GM23338 (cell line): ENCODE results near the gene ALDH1A1. TPM values are rescaled to one million over a fixed set of nuclear protein-coding genes. Genes with fewer than 3 reads are reported as not detected.

Experiments
- ATAC-seq: fragments of 200-7000 bp; cut with Tn5 transposase; 3 replicates; pipeline ENCODE4 v1.9.1; 2020
- DNase-seq: peaks from one replicate; pipeline ENCODE4 v3.0.0-alpha.2; 2015; ENCODE audit warnings: low spot score
- H2AFZ ChIP-seq: fragments of 200-600 bp; sonication (generic); 2 replicates; pipeline ENCODE4 v1.8.0; 2016; ENCODE audit warnings: antibody characterized with exemption, mild to moderate bottlenecking, moderate library complexity
- H3F3A ChIP-seq: fragments of 200-600 bp; sonication (generic); replicated peaks from 2 replicates; pipeline ENCODE4 v1.8.0; 2017; ENCODE audit warnings: antibody characterized with exemption, mixed run types, low read depth
- H3K27ac ChIP-seq: fragments of 200-600 bp; sonication (generic); 2 replicates; pipeline ENCODE4 v1.6.1; 2016; ENCODE audit warnings: low read depth
- H3K27me3 ChIP-seq: fragments of 200-600 bp; sonication (generic); 2 replicates; pipeline ENCODE4 v1.8.0; 2016; ENCODE audit warnings: mild to moderate bottlenecking, mixed run types, moderate library complexity; ENCODE audit not compliant: insufficient read depth
- H3K36me3 ChIP-seq: fragments of 200-600 bp; sonication (generic); 2 replicates; pipeline ENCODE4 v1.8.0; 2016; ENCODE audit warnings: mild to moderate bottlenecking; ENCODE audit not compliant: insufficient read depth
- H3K4me1 ChIP-seq: fragments of 200-600 bp; sonication (generic); 2 replicates; pipeline ENCODE4 v1.8.0; 2016; ENCODE audit warnings: mild to moderate bottlenecking, moderate library complexity; ENCODE audit not compliant: insufficient read depth
- H3K4me2 ChIP-seq: fragments of 200-600 bp; sonication (generic); 2 replicates; pipeline ENCODE4 v1.7.1; 2017; ENCODE audit warnings: mixed run types
- H3K4me3 ChIP-seq: fragments of 200-600 bp; sonication (generic); 2 replicates; pipeline ENCODE4 v1.6.1; 2016; ENCODE audit warnings: mixed run types
- H3K79me2 ChIP-seq: fragments of 200-600 bp; sonication (generic); replicated peaks from 2 replicates; pipeline ENCODE4 v1.8.0; 2017; ENCODE audit warnings: mild to moderate bottlenecking; ENCODE audit not compliant: insufficient read depth
- H3K9me2 ChIP-seq: fragments of 200-600 bp; sonication (generic); 2 replicates; pipeline ENCODE4 v1.8.0; 2017; ENCODE audit not compliant: insufficient read depth
- H4K20me1 ChIP-seq: fragments of 200-600 bp; sonication (generic); replicated peaks from 2 replicates; pipeline ENCODE4 v1.8.0; 2017; ENCODE audit warnings: mild to moderate bottlenecking; ENCODE audit not compliant: insufficient read depth
- H3K27ac Mint-ChIP-seq: 2 replicates; pipeline ENCODE4 v1.8.0; 2020; ENCODE audit warnings: inconsistent platforms, mild to moderate bottlenecking, moderate library complexity, mixed read lengths
- H3K27me3 Mint-ChIP-seq: 3 replicates; pipeline ENCODE4 v1.8.0; 2022; ENCODE audit warnings: low read depth, mild to moderate bottlenecking, moderate library complexity, mixed read lengths, inconsistent platforms; ENCODE audit not compliant: insufficient read depth, poor library complexity
- H3K36me3 Mint-ChIP-seq: 3 replicates; pipeline ENCODE4 v1.8.0; 2021; ENCODE audit warnings: low read depth, mild to moderate bottlenecking, inconsistent platforms, moderate library complexity, mixed read lengths
- H3K4me1 Mint-ChIP-seq: 3 replicates; pipeline ENCODE4 v1.8.0; 2020; ENCODE audit warnings: mild to moderate bottlenecking, inconsistent platforms, mixed read lengths
- H3K4me3 Mint-ChIP-seq: 3 replicates; pipeline ENCODE4 v1.8.0; 2021; ENCODE audit warnings: moderate library complexity, mild to moderate bottlenecking, inconsistent platforms, mixed read lengths
- H3K9me3 Mint-ChIP-seq: 3 replicates; pipeline ENCODE4 v1.8.0; 2020; ENCODE audit warnings: moderate library complexity, mild to moderate bottlenecking, inconsistent platforms, mixed read lengths
- CREB1 ChIP-seq: fragments of 250-450 bp; sonication (Bioruptor Pico); IDR thresholded peaks from 2 replicates; pipeline ENCODE4 v1.5.0; 2020; ENCODE audit warnings: low read depth, mild to moderate bottlenecking, moderate library complexity
- CTCF ChIP-seq, 2 experiments: fragments of 200-600 bp in 1 of 2; sonication (generic) in 1 of 2; conservative IDR thresholded peaks; 2 replicates each; pipeline versions ENCODE4 v1.5.1 to v1.6.1; 2016 to 2017; ENCODE audit warnings: antibody characterized with exemption in 2 of 2, low read depth in 2 of 2, mild to moderate bottlenecking in 2 of 2, moderate library complexity in 1 of 2
- EZH2 ChIP-seq: fragments of 200-600 bp; sonication (generic); IDR thresholded peaks from one replicate; pipeline ENCODE4 v1.8.0; 2017; ENCODE audit warnings: antibody characterized with exemption, mild to moderate bottlenecking, low read depth; ENCODE audit not compliant: unreplicated experiment
- EZH2phosphoT487 ChIP-seq: fragments of 200-600 bp; sonication (generic); IDR thresholded peaks from one replicate; pipeline ENCODE4 v1.8.1; 2018; ENCODE audit warnings: antibody characterized with exemption; ENCODE audit not compliant: unreplicated experiment
- JUNB ChIP-seq: IDR thresholded peaks from one replicate; pipeline ENCODE4 v1.6.1; 2016; ENCODE audit warnings: antibody characterized with exemption; ENCODE audit not compliant: unreplicated experiment
- NANOG ChIP-seq: IDR thresholded peaks from 2 replicates; pipeline ENCODE4 v1.6.1; 2016; ENCODE audit warnings: antibody characterized with exemption, borderline replicate concordance
- POLR2AphosphoS5 ChIP-seq: IDR thresholded peaks from 2 replicates; pipeline ENCODE4 v1.6.1; 2016; ENCODE audit warnings: antibody characterized with exemption, low read depth
- STAT1 ChIP-seq: IDR thresholded peaks from one replicate; pipeline ENCODE4 v1.6.1; 2016; ENCODE audit warnings: antibody characterized with exemption; ENCODE audit not compliant: unreplicated experiment
- ZNF114 ChIP-seq: fragments of 250-450 bp; sonication (Bioruptor Pico); IDR thresholded peaks from 2 replicates; pipeline ENCODE4 v1.5.0; 2020; ENCODE audit warnings: mild to moderate bottlenecking, moderate library complexity
- ZNF331 ChIP-seq: fragments of 250-450 bp; sonication (Bioruptor Pico); IDR thresholded peaks from 2 replicates; pipeline ENCODE4 v1.5.0; 2020; ENCODE audit warnings: low read depth, mild to moderate bottlenecking, moderate library complexity
- polyA plus RNA-seq: library from polyadenylated mRNA; unstranded; fragments of >200 nt; fragmentation: Nextera tagmentation; extraction: Ambion mirVana; gene quantifications from 2 replicates; pipeline ENCODE4 v1.2.1, GENCODE V29; 2016
- total RNA-seq: library from RNA; depleted of rRNA; stranded (reverse); fragments of >200 nt; shearing (Covaris generic); gene quantifications from 2 replicates; pipeline ENCODE4 v1.2.3, GENCODE V29; 2014
- TF ChIP-seq, protein P1 (sequence below): IDR thresholded peaks from one replicate; pipeline ENCODE4 v1.6.1; 2018; ENCODE audit warnings: antibody characterized with exemption; ENCODE audit not compliant: unreplicated experiment
- TF ChIP-seq, protein P2 (sequence below): IDR thresholded peaks from 2 replicates; pipeline ENCODE4 v1.6.1; 2016; ENCODE audit warnings: antibody characterized with exemption
- TF ChIP-seq, protein P3 (sequence below): fragments of 250-450 bp; sonication (Bioruptor Pico); IDR thresholded peaks from 2 replicates; pipeline ENCODE4 v1.5.0; 2020; ENCODE audit warnings: mild to moderate bottlenecking, moderate library complexity

ALDH1A1 gene
- total and polyA plus RNA-seq, 2 experiments from 2014 or later = 2.1 to 3.4 TPM

DNA sequence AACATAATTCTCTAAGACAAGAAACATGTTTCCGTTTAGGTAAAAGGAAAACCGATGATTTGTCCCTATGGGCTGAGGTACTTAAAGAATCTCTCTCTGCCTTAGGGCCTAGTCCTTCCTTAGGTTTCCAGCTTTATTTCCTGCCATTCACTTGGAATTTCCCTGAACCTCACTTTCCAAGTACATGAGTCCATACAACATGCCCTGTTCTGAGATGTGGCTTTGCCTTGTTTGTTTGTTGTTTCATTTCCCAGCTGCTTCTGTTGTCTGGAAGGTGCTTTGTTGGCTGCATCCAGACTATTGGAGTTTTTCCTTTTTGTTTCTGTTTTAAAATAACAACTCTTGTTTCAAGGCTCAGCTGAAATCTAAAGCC is 95.2 kb downstream of the ALDH1A1 start:
- Histone ChIP-seq H3K36me3 (no peaks in the 10 kb centered on the region), H4K20me1 (no peaks in the 10 kb centered on the region), H3F3A (no peaks in the 10 kb centered on the region), H3K79me2 (no peaks in the 10 kb centered on the region), H3K27ac (no peak overlapping the region), H3K4me2 (no peak overlapping the region), H3K4me3 (no peak overlapping the region), H3K4me1 (no peaks in the 10 kb centered on the region), H3K9me2 (no peaks in the 10 kb centered on the region), H3K27me3 (no peaks in the 10 kb centered on the region), H2AFZ (peak overlapping the region; percentile 69)
- DNase-seq (no peak), ATAC-seq (no peak)
- Mint-ChIP-seq H3K27me3 (peaks cover 2% of the 10 kb centered on the region), H3K9me3 (no peaks in the 10 kb centered on the region), H3K27ac (peak overlapping the region; percentile 81; the same call in 1 of the 2 replicates), H3K4me1 (peaks cover 18% of the 10 kb centered on the region), H3K4me3 (no peak overlapping the region), H3K36me3 (no peaks in the 10 kb centered on the region)
- TF ChIP-seq, protein P1, sequence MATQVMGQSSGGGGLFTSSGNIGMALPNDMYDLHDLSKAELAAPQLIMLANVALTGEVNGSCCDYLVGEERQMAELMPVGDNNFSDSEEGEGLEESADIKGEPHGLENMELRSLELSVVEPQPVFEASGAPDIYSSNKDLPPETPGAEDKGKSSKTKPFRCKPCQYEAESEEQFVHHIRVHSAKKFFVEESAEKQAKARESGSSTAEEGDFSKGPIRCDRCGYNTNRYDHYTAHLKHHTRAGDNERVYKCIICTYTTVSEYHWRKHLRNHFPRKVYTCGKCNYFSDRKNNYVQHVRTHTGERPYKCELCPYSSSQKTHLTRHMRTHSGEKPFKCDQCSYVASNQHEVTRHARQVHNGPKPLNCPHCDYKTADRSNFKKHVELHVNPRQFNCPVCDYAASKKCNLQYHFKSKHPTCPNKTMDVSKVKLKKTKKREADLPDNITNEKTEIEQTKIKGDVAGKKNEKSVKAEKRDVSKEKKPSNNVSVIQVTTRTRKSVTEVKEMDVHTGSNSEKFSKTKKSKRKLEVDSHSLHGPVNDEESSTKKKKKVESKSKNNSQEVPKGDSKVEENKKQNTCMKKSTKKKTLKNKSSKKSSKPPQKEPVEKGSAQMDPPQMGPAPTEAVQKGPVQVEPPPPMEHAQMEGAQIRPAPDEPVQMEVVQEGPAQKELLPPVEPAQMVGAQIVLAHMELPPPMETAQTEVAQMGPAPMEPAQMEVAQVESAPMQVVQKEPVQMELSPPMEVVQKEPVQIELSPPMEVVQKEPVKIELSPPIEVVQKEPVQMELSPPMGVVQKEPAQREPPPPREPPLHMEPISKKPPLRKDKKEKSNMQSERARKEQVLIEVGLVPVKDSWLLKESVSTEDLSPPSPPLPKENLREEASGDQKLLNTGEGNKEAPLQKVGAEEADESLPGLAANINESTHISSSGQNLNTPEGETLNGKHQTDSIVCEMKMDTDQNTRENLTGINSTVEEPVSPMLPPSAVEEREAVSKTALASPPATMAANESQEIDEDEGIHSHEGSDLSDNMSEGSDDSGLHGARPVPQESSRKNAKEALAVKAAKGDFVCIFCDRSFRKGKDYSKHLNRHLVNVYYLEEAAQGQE = no peak
- TF ChIP-seq ZNF331 (CRISPR knock-in tag) (no peak), CREB1 (CRISPR knock-in tag) (no peak), NANOG (no peak), STAT1 (no peak), POLR2AphosphoS5 (no peak), EZH2phosphoT487 (no peak), EZH2 (no peak), JUNB (no peak), ZNF114 (CRISPR knock-in tag) (no peak), CTCF (conservative IDR thresholded peaks at IDR 0.05; ENCODE audit: low read depth in 2 of 2) (no peak)
- TF ChIP-seq, protein P2, sequence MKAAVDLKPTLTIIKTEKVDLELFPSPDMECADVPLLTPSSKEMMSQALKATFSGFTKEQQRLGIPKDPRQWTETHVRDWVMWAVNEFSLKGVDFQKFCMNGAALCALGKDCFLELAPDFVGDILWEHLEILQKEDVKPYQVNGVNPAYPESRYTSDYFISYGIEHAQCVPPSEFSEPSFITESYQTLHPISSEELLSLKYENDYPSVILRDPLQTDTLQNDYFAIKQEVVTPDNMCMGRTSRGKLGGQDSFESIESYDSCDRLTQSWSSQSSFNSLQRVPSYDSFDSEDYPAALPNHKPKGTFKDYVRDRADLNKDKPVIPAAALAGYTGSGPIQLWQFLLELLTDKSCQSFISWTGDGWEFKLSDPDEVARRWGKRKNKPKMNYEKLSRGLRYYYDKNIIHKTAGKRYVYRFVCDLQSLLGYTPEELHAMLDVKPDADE = no peak
- TF ChIP-seq, protein P3, sequence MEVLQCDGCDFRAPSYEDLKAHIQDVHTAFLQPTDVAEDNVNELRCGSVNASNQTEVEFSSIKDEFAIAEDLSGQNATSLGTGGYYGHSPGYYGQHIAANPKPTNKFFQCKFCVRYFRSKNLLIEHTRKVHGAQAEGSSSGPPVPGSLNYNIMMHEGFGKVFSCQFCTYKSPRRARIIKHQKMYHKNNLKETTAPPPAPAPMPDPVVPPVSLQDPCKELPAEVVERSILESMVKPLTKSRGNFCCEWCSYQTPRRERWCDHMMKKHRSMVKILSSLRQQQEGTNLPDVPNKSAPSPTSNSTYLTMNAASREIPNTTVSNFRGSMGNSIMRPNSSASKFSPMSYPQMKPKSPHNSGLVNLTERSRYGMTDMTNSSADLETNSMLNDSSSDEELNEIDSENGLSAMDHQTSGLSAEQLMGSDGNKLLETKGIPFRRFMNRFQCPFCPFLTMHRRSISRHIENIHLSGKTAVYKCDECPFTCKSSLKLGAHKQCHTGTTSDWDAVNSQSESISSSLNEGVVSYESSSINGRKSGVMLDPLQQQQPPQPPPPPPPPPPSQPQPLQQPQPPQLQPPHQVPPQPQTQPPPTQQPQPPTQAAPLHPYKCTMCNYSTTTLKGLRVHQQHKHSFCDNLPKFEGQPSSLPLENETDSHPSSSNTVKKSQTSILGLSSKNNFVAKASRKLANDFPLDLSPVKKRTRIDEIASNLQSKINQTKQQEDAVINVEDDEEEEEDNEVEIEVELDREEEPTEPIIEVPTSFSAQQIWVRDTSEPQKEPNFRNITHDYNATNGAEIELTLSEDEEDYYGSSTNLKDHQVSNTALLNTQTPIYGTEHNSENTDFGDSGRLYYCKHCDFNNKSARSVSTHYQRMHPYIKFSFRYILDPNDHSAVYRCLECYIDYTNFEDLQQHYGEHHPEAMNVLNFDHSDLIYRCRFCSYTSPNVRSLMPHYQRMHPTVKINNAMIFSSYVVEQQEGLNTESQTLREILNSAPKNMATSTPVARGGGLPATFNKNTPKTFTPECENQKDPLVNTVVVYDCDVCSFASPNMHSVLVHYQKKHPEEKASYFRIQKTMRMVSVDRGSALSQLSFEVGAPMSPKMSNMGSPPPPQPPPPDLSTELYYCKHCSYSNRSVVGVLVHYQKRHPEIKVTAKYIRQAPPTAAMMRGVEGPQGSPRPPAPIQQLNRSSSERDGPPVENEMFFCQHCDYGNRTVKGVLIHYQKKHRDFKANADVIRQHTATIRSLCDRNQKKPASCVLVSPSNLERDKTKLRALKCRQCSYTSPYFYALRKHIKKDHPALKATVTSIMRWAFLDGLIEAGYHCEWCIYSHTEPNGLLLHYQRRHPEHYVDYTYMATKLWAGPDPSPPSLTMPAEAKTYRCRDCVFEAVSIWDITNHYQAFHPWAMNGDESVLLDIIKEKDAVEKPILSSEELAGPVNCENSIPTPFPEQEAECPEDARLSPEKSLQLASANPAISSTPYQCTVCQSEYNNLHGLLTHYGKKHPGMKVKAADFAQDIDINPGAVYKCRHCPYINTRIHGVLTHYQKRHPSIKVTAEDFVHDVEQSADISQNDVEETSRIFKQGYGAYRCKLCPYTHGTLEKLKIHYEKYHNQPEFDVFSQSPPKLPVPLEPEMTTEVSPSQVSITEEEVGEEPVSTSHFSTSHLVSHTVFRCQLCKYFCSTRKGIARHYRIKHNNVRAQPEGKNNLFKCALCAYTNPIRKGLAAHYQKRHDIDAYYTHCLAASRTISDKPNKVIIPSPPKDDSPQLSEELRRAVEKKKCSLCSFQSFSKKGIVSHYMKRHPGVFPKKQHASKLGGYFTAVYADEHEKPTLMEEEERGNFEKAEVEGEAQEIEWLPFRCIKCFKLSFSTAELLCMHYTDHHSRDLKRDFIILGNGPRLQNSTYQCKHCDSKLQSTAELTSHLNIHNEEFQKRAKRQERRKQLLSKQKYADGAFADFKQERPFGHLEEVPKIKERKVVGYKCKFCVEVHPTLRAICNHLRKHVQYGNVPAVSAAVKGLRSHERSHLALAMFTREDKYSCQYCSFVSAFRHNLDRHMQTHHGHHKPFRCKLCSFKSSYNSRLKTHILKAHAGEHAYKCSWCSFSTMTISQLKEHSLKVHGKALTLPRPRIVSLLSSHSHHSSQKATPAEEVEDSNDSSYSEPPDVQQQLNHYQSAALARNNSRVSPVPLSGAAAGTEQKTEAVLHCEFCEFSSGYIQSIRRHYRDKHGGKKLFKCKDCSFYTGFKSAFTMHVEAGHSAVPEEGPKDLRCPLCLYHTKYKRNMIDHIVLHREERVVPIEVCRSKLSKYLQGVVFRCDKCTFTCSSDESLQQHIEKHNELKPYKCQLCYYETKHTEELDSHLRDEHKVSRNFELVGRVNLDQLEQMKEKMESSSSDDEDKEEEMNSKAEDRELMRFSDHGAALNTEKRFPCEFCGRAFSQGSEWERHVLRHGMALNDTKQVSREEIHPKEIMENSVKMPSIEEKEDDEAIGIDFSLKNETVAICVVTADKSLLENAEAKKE (CRISPR knock-in tag) = no peak
